Common myeloid progenitor, CD34-positive (primary cell): Measurements from ENCODE around the gene FAM181B.
A peak's percentile ranks its signal among the peaks of the same experiment; 100 is the strongest.

Source experiments
- CTCF ChIA-PET: fragments of 350-600 bp; sonication (Branson Sonifier 250); formaldehyde crosslinking; loops from one replicate; lab custom pipeline; 2021; ENCODE audit warnings: antibody characterized with exemption; lab: Charles Lee
- POLR2A ChIA-PET: fragments of 350-600 bp; sonication (Branson Sonifier 250); formaldehyde crosslinking; loops from one replicate; lab custom pipeline; 2021; ENCODE audit warnings: antibody characterized with exemption; lab: Charles Lee
- DNase-seq, 3 donors: peaks; one replicate each; pipeline versions ENCODE4 v3.0.0 to v3.0.0-alpha.2; 2013
- H3K27ac ChIP-seq, 2 experiments: 1 replicate in 1 of 2; 2 replicates in 1 of 2; pipeline ENCODE4 v1.7.0; 2013; ENCODE audit warnings: inconsistent platforms in 2 of 2, low read length in 2 of 2, mild to moderate bottlenecking in 2 of 2, low read depth in 1 of 2, moderate library complexity in 1 of 2; ENCODE audit not compliant: severe bottlenecking in 2 of 2, insufficient read depth in 1 of 2, poor library complexity in 1 of 2
- H3K27me3 ChIP-seq, 5 experiments: replicated peaks in 2 of 5; 1 replicate in 3 of 5; 2 replicates in 2 of 5; pipeline versions ENCODE4 v1.6.1 to v1.7.0; 2013; ENCODE audit warnings: low read length in 4 of 5, mild to moderate bottlenecking in 2 of 5, moderate library complexity in 2 of 5, inconsistent platforms in 1 of 5; ENCODE audit not compliant: insufficient read depth in 5 of 5, control insufficient read depth in 4 of 5
- H3K36me3 ChIP-seq, 4 experiments: 1 replicate in 2 of 4; 2 replicates in 2 of 4; pipeline versions ENCODE4 v1.6.1 to v1.7.0; 2013; ENCODE audit warnings: low read length in 3 of 4, control low read depth in 1 of 4, mild to moderate bottlenecking in 1 of 4; ENCODE audit not compliant: control insufficient read depth in 4 of 4, insufficient read depth in 4 of 4
- H3K4me1 ChIP-seq, 4 experiments: 1 replicate in 3 of 4; 2 replicates in 1 of 4; pipeline versions ENCODE4 v1.6.1 to v1.7.1; 2013; ENCODE audit warnings: low read length in 3 of 4, mild to moderate bottlenecking in 3 of 4, control low read depth in 1 of 4, inconsistent platforms in 1 of 4, moderate library complexity in 1 of 4; ENCODE audit not compliant: control insufficient read depth in 4 of 4, insufficient read depth in 4 of 4; ENCODE audit errors: control extremely low read depth in 1 of 4
- H3K4me3 ChIP-seq, 7 experiments: 1 replicate in 4 of 7; 2 replicates in 3 of 7; pipeline versions ENCODE4 v1.5.1 to v1.7.0; 2013; ENCODE audit warnings: mild to moderate bottlenecking in 7 of 7, low read length in 6 of 7, moderate library complexity in 6 of 7, inconsistent platforms in 2 of 7, low read depth in 2 of 7, control low read depth in 1 of 7; ENCODE audit not compliant: insufficient read depth in 4 of 7, control insufficient read depth in 1 of 7; ENCODE audit errors: extremely low read depth in 1 of 7
- H3K9me3 ChIP-seq, 5 experiments: 1 replicate in 4 of 5; 2 replicates in 1 of 5; pipeline versions ENCODE4 v1.6.1 to v1.7.1; 2013; ENCODE audit warnings: low read length in 4 of 5, mild to moderate bottlenecking in 2 of 5, inconsistent platforms in 1 of 5, low read depth in 1 of 5, moderate library complexity in 1 of 5; ENCODE audit not compliant: control insufficient read depth in 4 of 5, insufficient read depth in 2 of 5; ENCODE audit errors: control extremely low read depth in 1 of 5
- WGBS: methylation state at CpG from one replicate; pipeline ENCODE4 v1.1.5; 2013; ENCODE audit not compliant: insufficient coverage; 5-methylcytosine and 5-hydroxymethylcytosine counted together

FAM181B gene

DNA sequence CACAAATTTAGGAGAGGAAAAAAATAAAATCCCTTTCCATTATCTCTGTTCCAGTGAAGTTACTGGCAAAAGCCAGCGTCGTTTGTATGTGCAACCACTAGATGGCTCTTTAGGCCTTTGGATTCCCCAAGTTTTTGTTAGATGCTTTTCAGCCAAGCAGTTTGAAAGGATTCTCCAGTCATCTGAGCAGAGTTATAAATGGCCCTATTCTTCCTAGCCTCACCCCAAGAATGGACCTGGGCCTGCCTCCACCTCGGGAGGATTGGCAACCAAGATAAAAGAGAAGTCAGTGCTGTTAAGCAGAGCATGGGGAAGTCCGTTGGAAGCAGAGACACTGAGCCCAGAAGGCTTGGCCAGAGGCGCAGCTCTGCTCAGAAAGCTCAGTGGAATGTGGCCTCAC is 15.4 kb downstream of the FAM181B start:
- Histone ChIP-seq H3K4me3 (no peak overlapping the region), H3K4me1 (no peaks in the 10 kb centered on the region), H3K9me3 (no peaks in the 10 kb centered on the region), H3K36me3 (no peaks in the 10 kb centered on the region), H3K27ac (no peak overlapping the region), H3K27me3 (peaks cover 0 to 2% (median 0%) of the 10 kb centered on the region in 5 experiments)
- WGBS, result 5% methylated on average over 4 of the region's 5 CpGs
- peak; percentile 26 to 61 (median 58) for DNase-seq
- ChIA-PET CTCF (interaction anchor here (0.6 to 6.5 kb wide), 18 partner anchors 10 to 1103 kb away, joined by 3 to 56 read pairs (median 4); partner anchors contain the start of genes DDIAS and FAM181B), POLR2A (no interaction called here)

DNA sequence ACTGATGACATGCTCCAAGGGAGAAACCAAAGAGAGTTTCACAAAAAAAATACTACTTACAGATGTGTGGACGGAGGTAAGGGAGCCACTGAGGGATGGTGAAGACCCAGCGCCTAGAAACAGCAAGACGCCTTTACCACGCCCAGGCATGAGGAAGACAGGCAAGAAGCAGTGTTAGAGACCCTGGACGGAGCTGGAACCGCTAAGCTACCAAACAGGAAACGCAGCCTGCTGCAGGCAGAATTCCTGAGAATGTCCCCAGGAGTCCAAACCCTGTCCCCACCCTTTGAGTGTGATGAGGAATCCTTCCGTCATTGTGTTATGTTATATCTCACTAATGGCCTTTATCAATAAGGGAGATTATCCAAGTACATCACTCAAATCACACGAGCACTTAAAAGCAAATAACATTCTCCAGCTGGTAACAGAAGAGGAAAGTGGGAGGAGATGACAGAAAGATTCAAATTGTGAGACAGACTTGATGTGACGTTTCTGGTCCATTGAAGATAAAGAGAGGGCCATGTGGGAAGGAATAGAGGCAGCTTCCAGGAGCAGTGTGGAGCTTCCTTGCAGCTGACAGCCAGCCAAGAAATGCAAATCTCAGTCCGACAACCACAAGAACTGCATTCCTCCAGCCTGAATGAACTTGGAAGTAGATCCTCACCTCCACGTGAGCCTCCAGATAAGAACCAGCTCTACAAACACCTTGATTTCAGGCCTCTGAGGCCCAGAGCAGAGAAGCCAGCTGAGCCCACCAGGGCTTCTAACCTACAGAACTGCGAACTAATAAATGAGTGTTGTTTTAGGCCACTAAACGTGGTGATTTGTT is 19.1 kb downstream of the FAM181B start:
- H3K9me3 ChIP-seq, result no peaks in the 10 kb centered on the region
- CTCF ChIA-PET, result interaction anchor here (0.7 to 3.5 kb wide), 7 partner anchors 8 to 152 kb away, joined by 3 to 11 read pairs (median 4); no protein-coding TSS in a partner anchor
- H3K4me3 ChIP-seq, result no peak overlapping the region
- no peaks in the 10 kb centered on the region for H3K4me1 ChIP-seq
- DNase-seq, result no peak
- POLR2A ChIA-PET, result no interaction called here
- H3K27me3 ChIP-seq, result peaks cover 0 to 7% (median 0%) of the 10 kb centered on the region in 5 experiments
- H3K36me3 ChIP-seq, result no peaks in the 10 kb centered on the region
- H3K27ac ChIP-seq, result no peak overlapping the region
- 94% methylated on average over 10 of the region's 14 CpGs for WGBS

DNA sequence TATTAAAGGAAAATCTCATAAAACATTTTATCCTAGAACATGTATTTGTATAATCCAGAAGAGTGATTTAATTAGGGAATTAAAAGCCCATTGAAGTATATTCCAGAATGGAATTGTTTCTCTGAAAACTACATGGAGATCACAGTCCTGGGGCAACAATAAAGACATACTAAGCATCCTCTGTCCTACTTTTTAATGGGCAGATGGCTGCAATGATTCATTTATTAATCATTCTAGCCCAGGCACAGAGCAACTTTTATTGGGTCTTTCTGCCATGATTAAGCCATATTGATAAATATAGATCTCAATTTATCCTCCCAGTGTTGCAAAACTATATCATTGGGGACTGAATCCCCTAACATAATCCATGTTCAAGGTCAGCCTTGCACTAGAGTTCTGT is 22.0 kb downstream of the FAM181B start:
- H3K4me1 ChIP-seq, result no peaks in the 10 kb centered on the region
- CTCF ChIA-PET, result interaction anchor here (0.8 to 2.6 kb wide), 6 partner anchors 10 to 156 kb away, joined by 3 to 16 read pairs (median 6); no protein-coding TSS in a partner anchor
- H3K27ac ChIP-seq, result no peak overlapping the region
- POLR2A ChIA-PET, result no interaction called here
- no peaks in the 10 kb centered on the region for H3K9me3 ChIP-seq
- H3K4me3 ChIP-seq, result no peak overlapping the region
- no peaks in the 10 kb centered on the region for H3K36me3 ChIP-seq
- no peak for DNase-seq
- peaks cover 0 to 7% (median 0%) of the 10 kb centered on the region in 5 experiments for H3K27me3 ChIP-seq

DNA sequence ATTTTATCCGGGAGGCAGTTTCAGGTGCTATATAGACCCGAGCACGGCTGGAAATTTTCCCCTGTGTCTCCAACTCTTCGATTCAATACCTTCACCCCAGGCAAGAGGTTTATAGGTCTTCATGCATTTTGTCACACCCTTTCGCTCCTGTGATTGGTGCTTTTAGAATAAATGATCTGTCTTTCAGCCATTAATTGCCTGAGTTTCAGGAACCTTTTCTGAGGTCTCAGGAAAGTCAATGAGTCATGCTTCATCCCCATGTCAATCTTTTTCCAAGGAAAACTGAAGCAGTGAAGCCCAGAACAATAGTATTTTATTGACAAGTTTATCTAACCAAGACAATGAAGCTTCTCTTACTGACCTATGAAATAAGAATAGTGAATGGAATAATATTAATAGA is 29.9 kb downstream of the FAM181B start:
- 100% methylated on average over 5 of the region's 5 CpGs for WGBS
- Histone ChIP-seq H3K4me1 (no peaks in the 10 kb centered on the region), H3K4me3 (no peak overlapping the region), H3K27ac (no peak overlapping the region), H3K9me3 (no peaks in the 10 kb centered on the region), H3K27me3 (peaks cover 0 to 5% (median 0%) of the 10 kb centered on the region in 5 experiments), H3K36me3 (no peaks in the 10 kb centered on the region)
- CTCF ChIA-PET, result interaction anchor here (1.9 kb wide), 1 partner anchor 13 kb away, joined by 5 read pairs; no protein-coding TSS in a partner anchor
- POLR2A ChIA-PET, result no interaction called here
- DNase-seq, result no peak

DNA sequence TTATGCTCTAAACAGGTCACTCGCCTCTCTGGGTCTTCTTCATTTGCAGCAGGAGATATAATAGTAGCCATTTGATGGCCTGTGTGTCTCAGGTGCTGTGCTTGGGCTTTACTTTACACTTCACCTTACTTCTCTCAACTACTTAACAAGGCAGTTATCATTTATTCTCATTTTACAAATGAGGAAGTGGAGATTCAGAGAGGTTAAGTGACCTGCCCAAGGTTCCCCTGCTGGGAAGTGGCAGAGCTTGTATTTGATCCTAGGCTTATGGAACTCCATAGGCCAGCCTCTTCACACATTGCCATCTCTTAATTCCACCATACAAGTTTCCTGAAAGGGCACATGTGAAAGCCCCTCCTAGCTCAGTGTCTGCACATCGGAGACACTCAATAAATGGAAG is 30.4 kb downstream of the FAM181B start:
- no CpG with 5 or more reads among the region's 2 CpGs for WGBS

DNA sequence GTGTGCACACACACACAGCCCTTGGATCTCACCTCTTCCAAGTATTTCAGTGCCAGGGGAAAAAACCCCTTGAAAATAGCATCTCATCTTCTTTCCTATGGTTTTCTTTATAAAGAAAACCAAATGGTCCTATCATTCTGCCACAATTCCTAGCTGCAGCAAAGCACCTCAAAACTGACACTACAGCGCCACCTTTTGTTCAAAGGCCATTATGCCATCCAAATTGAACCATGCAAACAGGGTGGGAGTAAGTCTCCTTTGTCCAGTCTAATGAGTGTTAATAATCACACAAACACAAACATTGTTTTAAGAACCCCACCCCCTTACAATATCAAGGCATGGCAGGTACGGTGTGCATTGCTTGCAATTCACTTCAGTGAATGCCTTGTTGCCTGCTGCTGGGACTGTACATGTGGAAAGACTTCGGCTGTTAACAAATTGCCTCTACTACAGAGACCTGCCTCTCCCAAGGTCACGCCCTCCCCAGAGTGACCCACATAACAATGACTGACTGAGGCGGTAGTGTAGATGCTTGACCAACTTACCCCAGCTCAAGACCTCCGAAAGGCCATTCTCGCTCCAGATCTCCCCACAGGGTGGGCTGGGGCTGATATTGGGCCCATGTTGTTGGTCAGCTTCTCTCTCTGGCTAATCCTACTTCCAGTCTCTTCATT is 31.7 kb downstream of the FAM181B start:
- H3K9me3 ChIP-seq, result no peaks in the 10 kb centered on the region
- DNase-seq, result peak; percentile 31 to 59 (median 48)
- 86% methylated on average over 5 of the region's 7 CpGs for WGBS
- no peaks in the 10 kb centered on the region for H3K4me1 ChIP-seq
- no peaks in the 10 kb centered on the region for H3K36me3 ChIP-seq
- CTCF ChIA-PET, result interaction anchor here (0.9 to 2.5 kb wide), 14 partner anchors 9 to 1058 kb away, joined by 3 to 16 read pairs (median 4); no protein-coding TSS in a partner anchor
- H3K4me3 ChIP-seq, result no peak overlapping the region
- peaks cover 0 to 5% (median 0%) of the 10 kb centered on the region in 5 experiments for H3K27me3 ChIP-seq
- POLR2A ChIA-PET, result interaction anchor here (0.6 to 0.7 kb wide), 2 partner anchors 166 to 600 kb away, joined by 3 read pairs; no protein-coding TSS in a partner anchor
- H3K27ac ChIP-seq, result no peak overlapping the region

More for the DNA sequence above, 30.4 kb downstream of the FAM181B start:
- no peak overlapping the region for H3K27ac ChIP-seq
- H3K4me3 ChIP-seq, result no peak overlapping the region
- POLR2A ChIA-PET, result interaction anchor here (0.5 to 0.7 kb wide), 2 partner anchors 160 to 305 kb away, joined by 3 to 4 read pairs; no protein-coding TSS in a partner anchor
- no peaks in the 10 kb centered on the region for H3K36me3 ChIP-seq
- no peak for DNase-seq
- H3K4me1 ChIP-seq, result no peaks in the 10 kb centered on the region
- CTCF ChIA-PET, result interaction anchor here (1.1 to 1.9 kb wide), 2 partner anchors 13 to 164 kb away, joined by 3 to 5 read pairs; no protein-coding TSS in a partner anchor
- H3K27me3 ChIP-seq, result peaks cover 0 to 5% (median 0%) of the 10 kb centered on the region in 5 experiments
- no peaks in the 10 kb centered on the region for H3K9me3 ChIP-seq
